ENCODE measurements around the gene TIMP3.

Gene TIMP3

DNA sequence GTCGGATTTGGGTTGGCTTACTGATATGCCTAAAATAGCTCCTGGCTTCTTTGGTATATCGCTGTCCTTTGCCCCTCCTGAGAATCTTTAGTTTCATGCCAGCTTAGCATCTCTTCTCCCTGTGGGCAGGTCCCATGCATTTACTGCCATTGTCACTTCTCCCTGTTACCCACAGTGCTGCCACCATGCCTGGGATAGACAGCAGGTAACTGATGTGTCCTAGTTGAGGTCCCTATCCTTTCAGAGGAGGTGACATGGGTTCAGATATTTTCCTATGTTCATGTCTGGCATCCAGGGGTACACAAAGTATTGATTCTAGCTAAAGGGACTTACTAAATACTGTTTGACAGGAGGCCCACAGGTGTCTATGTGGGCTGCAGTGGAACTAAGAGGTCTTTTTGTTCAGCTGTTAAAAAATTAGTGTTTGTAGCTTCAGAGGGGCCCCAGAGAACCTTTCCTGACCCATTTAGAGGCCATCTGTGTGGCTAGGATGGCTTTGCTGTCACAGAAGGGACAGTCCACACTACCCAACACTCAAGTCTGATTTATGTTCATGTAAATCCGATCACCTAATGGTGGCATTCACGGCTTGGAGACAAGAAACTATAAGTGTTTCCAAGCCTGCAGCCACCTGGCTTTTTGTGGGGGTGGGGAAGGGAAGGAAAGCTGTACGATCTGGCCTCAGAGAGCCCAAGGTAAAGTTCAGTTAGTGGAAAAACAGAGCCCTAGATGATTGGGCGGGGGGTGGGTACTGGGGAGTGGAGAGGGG lies 8.5 kb downstream of the TIMP3 start:
- DNase-seq (ENCODE audit: low read depth), result no peak

- DNase-seq (ENCODE audit: low read depth), result no peak
Measured at GRCh38 chr22:32810555-32811133, 9.1 kb downstream of the TIMP3 start.

- DNase-seq (ENCODE audit: low read depth), result no peak
Measured at GRCh38 chr22:32811788-32812545, 10.5 kb downstream of the TIMP3 start.

DNA sequence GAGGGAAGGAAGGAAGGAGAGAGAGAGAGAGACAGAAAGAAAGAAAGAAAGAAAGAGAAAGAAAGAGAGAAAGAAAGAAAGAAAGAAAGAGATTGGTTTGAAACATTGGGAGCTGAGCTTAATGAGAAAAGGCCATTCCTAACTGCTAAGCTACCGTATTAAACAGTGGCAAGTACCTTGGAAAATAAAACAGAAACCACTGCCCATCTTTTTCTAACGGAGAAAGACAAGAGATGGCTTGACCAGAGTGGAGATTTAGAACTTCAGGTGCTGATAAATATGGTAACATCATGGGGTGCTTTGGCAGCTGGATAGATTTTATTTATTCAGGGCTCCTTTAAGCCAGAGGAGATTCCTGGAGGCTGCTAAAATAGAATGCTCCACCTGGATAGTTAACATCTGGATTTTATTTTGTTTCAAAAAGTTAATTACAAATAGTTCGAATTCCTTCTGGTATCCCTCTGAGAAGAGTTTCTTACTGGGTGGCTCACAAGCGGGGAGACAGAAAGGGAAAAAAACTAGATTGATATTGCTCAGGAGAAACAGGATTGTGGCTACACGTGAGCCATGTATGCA lies 12.9 kb downstream of the TIMP3 start:
- DNase-seq (ENCODE audit: low read depth), result no peak

DNA sequence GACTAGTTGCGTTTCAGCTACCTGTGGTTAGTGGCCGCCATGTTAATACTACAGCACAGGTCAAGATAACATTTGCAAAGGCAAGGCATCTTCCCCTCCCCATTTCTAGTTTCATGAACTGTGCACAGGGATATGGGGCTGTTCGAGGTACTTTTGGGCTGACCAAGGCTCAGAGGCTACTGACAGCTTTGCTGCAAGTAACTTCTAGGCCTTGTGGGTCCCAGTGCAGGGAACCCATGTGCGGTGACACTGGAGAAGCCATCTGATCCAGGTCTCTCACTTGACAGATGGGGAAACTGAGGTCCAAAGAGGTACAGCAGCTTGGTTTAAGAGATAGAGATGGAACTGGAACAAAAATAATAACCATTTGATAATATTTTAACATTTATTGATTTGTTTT lies 13.6 kb downstream of the TIMP3 start:
- DNase-seq (ENCODE audit: low read depth), result no peak

DNA sequence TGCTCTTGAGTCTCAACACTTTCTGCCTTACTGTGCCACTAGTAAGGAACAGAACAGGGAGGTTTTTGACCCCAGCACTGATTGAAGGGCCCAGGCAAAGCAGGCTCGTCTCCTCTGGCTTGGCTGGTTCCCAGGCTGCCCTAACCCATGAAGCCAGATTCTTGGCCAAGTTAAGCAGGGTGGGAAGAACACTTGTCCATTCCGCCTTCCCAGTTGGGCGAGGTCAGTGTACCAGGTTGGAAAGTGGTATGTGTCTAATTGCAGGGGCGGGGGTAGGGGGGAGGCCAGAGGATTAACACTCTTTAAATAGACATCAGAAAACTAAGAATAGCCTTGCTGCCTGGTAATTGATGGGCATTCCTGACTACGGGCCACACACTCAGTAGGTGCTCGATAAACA lies 14.4 kb downstream of the TIMP3 start:
- no peak for DNase-seq (ENCODE audit: low read depth)

GRCh38 chr22:32817137-32817730 lies 15.7 kb downstream of the TIMP3 start:
- no peak for DNase-seq (ENCODE audit: low read depth)

DNA sequence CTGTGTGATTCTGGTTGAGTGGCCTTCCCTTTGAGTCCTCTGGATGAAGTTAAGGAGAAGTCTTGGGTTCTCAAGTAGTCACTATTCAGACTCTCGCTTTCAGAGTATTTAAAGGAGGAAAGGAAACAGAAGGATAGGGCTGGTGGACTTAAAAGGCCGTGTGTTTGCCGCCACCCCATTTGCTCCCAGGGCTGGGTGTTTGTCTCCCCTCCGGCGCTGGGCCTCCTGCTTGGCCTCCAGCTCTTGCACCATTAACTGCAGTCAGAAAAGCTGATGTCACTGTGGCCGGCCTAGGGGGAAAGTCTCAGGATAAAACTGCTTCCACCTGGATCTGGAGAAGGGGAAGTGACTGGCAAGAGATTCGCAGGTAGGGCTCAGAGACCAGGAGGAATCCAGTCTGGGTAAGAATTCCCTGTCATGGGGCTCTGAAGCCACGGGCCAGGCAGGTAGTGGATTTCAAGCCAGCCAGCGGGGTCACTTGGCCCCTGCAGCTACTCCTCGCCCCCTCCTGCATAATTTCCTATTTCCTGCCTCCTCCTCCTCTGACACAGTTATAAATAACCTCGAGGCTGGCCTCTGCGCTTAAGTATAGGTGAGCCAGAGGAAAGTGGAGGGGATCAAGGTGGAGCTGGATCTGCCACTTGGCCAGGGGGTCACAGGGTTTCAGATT lies 17.1 kb downstream of the TIMP3 start:
- no peak for DNase-seq (ENCODE audit: low read depth)

DNA sequence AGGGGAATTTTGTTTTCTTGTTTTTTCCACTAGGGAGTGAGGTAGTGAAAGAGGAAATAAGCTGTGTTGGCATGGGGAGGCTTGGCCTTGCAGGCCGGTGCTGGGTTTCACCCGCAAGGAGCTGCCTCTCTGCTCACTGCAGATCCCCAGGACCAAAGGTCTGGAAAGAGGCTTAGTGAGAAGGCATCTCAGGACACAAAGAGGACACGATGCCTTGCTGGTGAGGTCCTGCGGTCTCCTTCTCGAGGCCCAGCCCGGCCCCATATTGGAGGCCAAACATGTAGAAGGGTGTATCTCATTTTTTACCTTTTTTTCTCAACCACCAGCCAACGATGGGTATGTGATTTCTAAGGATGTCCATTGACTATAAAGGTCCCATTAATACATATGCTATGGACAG lies 17.6 kb downstream of the TIMP3 start:
- no peak for DNase-seq (ENCODE audit: low read depth)

DNA sequence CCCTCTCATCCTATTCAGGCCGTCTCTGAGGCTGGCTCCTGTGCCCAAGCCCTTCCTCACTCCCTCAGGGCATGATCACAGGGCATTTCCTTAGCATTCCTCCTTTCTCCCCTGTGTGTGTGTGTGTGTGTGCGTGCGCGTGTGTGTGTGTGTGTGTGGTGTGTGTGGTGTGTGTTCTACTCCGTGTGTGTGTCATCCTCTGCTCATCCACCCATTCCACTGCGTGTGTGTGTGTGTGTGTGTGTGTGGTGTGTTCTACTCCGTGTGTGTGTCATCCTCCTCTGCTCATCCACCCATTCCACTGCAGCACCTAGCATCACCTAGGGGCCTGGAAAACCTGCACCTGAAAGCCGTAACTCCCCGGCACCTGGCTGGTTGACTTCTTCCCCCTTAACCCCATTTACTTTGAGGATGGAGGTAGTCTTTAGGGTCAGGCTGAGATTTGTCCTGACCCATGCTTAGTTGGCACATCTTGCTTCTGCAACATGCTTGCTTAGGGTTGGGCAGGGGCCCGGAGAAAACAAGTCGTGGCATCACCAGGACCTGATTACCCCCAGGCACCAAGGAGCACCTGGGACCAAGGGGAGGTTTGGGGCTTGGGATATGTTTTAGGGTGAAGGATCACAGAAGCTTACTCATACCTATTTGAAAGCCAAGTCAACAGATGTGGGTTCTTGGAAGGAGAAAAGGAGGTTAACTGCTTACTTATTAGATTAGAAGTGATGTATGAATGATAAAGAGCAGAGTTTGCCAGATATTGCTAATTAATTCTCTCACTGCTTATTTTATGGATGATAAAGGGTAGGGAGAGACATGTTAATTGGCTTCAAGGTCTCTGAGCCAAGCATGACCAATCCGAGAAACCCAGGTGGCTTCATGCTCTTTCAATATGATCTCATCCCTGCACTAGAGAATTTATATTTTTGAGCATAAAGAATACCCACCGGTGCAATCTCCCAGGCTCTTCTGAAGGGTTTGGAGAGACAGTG lies 18.9 kb downstream of the TIMP3 start:
- DNase-seq (ENCODE audit: low read depth), result no peak

GRCh38 chr22:32822179-32822877 lies 20.8 kb downstream of the TIMP3 start:
- DNase-seq (ENCODE audit: low read depth), result no peak

DNA sequence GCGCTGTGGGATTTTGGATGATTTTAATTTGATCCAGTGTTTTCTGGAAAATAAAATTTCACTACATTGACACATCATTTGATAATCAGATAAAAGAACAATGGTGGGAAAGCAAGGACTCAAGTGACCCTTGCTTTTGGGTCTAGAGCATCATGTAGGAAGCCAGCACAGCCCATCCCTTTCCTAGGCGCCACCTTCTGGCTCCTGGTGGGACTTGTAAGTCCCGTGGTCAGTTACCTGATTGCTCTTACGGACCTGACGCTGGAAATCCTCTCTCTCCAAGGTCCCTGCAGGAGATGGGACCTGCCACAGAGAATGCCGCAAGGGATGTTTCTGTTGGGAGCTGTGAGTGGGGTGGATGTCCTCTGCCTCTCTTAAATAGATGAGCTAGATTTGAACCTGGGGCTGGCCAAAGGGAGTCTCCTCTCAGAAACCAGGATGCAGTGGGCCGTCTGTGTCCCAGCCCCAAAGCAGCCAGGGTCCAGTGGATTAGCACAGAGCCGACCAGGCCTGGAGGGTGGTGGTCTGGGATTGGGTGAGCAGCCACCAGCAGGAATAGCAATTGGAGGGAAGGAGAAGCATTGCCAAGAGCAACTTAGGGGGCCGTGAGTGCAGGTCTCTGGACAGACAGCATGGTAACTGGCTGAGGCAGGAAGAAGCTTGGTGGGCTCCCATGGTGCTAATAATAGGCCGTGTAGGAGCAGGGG lies 21.7 kb downstream of the TIMP3 start:
- no peak for DNase-seq (ENCODE audit: low read depth)

DNA sequence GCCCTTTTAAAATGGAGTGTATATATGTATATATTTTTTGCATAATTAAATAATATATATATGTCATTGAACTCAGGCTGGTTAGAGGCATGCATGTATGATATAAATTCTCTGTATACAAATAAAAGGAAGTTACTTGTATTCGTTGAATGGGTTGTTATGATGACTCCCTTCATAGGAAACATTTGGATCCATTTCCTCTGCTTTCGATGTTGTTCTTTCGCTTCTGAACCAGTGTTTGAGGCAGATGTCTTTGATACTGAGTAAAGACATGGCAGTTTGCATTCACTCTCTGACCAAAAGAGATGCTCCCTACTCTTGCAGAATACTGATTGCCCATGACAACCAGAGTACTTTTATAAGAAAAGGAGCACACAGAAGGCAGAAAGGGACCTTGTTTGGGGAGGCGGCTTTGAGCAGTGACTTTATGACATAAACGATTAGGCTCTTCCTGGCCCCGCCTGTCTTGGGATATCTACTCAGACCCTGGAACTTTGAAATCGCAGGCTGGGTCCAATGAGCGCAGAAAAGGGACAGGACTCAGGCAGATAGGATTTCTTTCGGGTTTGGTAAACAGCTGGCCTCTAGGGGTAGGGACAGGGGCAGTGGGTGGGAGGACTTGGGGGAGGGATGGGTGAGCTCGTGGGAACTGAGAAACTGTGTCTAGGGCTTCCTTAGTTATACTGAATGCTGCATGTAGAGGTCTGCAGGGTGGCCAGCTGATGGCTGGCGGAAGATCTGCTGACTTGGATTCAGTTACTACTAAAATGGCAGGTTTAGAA lies 23.2 kb downstream of the TIMP3 start:
- DNase-seq (ENCODE audit: low read depth), result no peak

GRCh38 chr22:32826537-32826936 lies 25.0 kb downstream of the TIMP3 start:
- no peak for DNase-seq (ENCODE audit: low read depth)

GRCh38 chr22:32827049-32827602 lies 25.6 kb downstream of the TIMP3 start:
- DNase-seq (ENCODE audit: low read depth), result no peak

GRCh38 chr22:32828150-32828549 lies 26.6 kb downstream of the TIMP3 start:
- no peak for DNase-seq (ENCODE audit: low read depth)

DNA sequence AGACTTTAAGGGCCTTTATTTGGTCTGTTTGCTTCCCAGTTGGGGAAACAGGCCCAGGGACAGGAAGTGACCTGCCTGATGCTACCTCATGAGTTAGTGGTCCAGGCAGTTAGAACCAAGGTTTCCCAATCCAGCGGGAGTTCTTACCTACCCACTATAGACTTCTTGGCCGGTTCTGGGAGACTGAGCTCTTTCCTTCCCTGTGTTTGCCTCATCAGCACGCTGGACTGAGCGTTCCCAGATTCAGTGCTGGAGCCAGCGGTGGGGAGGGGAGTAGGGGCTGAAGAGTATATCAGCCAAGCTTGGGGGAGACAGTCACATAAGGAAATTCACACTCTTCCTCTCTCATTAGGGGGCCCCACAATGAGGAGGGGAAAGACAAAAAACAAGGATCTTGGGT lies 27.1 kb downstream of the TIMP3 start:
- DNase-seq (ENCODE audit: low read depth), result no peak

DNA sequence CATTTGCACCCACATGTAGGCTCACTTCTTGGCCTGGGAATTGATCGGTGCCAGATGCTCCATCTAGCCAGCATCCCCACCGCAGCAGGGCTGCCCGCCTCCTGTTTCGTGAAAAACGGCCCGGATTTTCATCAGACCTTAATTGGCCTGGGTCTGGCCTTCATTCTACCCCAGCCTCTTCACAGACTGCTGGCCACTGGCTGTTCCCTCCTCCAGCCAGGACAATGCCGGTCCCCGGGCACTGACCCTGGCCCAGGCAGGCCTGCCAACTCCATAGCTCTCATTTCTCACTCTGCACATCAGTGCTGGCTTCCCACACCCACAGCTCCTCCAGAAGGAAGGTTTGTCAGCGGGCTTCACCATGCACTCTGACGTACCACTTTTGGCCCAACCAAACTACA lies 27.9 kb downstream of the TIMP3 start:
- DNase-seq (ENCODE audit: low read depth), result no peak

Data from activated T-helper 9 cell treated with anti-CD3 and anti-CD28 coated beads, Interleukin-2, amount 50 U/mL, for 16 hours (primary cell).